Activated T-cell treated with anti-CD3 and anti-CD28 coated beads for 24 hours (primary cell): ENCODE results near the gene ERICH6B.

Experiments
- DNase-seq: peaks from one replicate; pipeline ENCODE4 v3.0.0-alpha.2; 2020; ENCODE audit warnings: low read depth

ERICH6B gene

DNA sequence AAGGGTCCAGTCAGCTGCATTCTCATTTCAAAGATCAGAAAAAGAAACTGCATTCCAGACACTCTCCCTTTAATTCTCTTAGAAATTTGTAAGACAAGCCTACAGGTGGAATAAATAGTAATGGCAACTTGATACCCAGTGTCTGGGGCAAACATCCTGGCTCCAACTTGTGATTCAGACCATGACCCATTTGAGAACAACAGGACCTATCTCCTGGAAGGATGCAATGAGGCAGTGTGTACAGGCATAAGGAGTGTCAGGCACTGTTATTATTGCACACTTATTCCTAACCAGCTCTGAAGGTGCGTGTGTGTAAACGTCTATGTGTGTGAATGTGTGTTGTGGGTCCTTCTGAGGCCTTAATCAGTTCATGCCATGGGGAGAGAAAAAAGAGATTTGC lies 13.9 kb downstream of the ERICH6B start:
- DNase-seq, result no peak

- no peak for DNase-seq
Measured at GRCh38 chr13:45598597-45598996, 16.9 kb downstream of the ERICH6B start.

DNA sequence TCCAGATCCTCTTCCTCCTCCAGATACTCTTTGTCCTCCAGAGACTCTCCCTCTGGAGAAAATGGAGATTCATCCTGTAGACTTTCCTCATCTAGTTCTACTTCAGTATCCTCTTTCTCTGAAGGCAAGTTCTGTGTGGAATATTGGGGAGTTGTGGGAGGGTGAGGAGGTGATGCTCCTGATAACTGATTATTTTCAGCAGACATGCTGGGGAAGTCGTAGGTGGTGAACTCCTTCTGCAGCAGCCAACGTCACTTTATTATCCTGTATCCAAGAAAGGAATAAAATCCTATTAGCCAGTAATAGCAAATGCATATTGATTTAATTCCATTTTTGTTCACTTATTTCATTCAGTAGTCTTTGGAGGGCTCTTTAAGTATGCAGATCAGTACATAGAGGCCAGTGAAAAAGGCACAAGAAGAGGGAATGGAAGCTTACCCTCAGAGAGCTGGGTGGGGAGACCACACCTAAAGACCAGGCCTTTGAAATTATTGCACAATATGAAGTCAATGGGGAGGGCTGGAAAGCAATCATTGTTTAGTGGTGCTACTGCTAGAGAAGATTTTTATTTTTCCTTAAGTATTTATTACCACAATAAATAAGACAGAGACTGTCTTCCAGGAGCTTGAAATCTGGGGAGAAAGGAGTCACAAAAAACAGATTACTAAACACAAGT lies 18.6 kb downstream of the ERICH6B start:
- DNase-seq, result no peak

GRCh38 chr13:45595965-45596364 lies 19.6 kb downstream of the ERICH6B start:
- DNase-seq, result no peak

GRCh38 chr13:45594764-45595163 lies 20.8 kb downstream of the ERICH6B start:
- DNase-seq, result no peak

DNA sequence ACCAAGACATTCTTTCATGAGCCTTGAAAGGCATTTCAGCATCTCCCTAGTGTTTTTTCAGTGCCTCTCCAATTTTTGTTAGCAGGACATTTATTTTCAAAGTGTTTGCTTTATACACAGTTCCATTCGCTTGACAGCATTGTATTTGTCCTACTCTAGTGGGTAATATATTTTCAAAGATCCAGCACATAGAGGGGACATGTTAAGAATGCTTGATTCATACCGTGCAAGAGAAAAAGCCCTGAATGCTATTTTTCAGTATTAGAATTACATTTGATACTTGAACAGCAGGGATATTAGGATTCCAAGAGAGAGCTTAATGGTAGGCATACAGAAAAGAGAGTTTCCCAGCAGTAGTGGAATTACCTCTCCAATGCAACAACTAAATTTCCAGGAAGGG lies 21.3 kb downstream of the ERICH6B start:
- DNase-seq, result no peak

DNA sequence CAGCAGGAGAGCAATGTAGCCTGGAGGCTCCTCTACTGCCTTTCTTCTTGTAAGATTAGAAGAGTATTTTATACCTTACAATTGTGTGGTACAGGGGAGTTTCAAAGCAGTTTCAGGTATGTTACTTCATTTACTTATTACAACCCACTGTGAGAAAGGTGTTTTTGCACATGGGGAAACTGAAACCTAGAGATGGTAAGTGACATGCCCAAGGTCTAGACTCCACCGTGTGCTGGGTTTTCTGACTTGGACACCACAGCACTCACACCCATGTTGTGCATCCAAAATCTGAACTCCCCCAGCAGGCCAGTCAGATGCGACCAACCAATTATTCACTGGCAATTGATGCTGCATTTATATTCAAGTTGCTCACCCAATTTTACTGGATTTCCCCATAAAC lies 22.8 kb downstream of the ERICH6B start:
- DNase-seq, result no peak

GRCh38 chr13:45590066-45590465 lies 25.5 kb downstream of the ERICH6B start:
- no peak for DNase-seq

- DNase-seq, result no peak
Measured at GRCh38 chr13:45587897-45588296, 27.6 kb downstream of the ERICH6B start.

- DNase-seq, result no peak
Measured at GRCh38 chr13:45584816-45585215, 30.7 kb downstream of the ERICH6B start.

DNA sequence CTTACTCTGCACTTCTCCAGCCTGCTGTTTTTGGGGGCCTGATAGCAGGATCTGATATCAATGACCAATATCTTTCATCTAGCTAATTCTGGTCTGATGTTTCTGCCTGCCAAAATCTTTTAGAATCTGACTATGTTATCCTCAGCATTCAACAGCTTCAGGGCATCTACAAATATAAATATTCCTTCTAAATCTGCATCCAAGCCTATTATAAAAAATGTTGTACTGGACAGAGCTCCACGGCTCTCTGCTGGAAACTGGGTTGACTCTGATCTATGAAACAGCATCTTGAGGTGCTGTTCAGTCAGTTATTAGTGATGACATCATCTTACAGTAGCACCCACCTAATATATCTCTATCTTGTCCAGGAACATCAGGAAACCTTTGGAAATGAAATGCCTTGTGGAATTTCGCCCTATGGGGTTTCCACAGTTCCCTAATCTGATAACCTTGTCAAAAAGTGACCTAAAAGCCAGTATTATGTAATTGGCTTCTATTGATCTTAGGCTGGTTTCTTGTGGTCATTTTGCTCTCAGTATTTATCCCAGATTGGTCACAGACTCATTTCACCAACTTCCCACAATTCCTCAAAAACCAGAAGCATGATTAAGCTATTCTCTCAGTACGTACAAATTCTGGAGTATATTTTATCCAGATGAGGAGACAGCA lies 33.0 kb downstream of the ERICH6B start:
- DNase-seq, result no peak

DNA sequence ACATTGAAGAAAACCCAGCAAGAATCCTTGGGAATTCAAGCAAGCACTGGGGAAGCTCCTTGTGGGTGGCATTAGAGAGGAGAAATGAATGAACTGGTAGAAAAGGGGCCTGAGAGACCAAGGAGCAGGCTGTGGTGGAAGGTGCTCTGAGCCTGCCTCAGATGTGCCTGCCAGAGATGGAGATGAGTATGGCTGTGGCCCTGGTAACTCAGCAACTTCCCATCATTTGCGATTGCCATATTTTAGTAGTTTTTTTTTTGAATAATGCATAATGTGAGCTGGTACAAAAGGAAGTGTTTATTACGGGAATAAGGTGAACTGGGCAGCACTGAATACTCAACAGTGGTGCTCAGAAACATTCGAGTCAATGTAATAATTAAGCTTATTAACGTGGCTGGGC lies 39.1 kb downstream of the ERICH6B start:
- no peak for DNase-seq

- DNase-seq, result no peak
Measured at GRCh38 chr13:45575830-45576180, 39.7 kb downstream of the ERICH6B start.

DNA sequence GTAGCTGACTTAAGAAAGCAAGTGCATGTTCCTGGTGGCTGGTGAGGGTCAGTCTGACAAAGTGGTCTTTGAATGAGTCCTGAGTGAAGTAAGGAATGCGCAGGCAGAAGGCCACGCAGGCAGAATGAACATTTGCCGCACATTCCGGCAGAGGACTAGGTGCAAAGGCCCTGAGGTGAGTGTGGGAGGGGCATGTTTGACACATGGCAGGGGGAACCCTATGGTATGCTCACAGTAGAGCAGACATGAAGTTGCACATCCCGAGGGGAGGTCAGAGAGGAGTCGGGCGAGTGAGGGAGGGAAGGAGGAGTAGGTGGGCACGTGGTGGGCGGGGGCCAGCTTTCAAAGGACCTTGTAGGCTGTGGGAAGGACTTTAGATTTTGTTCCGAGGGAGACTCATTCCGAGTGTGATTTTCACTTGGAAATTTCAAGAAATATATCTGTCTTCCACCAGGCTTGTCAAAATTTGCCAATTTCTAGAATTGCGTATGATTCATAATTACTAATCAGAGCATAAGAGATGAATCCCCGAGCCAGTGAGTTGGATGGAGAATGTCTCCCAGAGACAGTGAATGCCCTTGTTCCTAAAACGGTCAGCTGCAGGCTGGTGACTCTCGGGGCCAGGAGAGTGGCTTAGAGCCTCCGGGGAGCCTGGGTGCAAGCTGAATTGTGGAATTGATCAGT lies 40.3 kb downstream of the ERICH6B start:
- DNase-seq, result no peak

GRCh38 chr13:45565331-45565730 lies 50.2 kb downstream of the ERICH6B start:
- no peak for DNase-seq

DNA sequence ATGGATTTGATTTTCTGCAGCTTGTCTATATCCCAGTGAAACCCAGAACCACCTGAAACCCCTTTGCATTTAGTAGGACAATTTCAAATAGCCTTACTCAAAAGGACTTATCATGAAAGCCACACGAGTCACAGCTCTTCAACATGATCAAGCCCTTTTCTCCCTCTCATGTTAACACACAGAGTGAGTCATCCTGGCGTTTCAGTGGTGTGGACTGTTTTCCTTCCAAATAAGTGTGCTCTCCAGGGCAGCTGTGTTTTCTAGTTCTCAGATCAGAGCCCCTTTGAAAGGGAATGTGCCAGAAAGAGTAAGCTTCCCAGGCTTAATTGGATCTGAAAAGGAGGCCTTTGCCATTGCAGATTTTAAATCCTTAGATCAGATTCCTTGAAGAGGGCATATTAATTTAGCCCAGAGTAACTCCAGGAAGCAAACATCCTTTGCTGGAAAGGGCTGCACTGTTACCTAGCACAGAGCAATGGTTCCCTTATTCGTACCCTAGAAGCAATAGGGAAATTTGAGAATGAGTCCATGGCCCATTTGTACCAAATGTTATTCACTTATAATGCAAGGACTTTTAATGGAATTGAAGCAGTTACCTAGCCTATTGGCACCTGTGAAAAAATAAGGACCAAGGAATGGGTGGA lies 51.3 kb downstream of the ERICH6B start:
- DNase-seq, result no peak

DNA sequence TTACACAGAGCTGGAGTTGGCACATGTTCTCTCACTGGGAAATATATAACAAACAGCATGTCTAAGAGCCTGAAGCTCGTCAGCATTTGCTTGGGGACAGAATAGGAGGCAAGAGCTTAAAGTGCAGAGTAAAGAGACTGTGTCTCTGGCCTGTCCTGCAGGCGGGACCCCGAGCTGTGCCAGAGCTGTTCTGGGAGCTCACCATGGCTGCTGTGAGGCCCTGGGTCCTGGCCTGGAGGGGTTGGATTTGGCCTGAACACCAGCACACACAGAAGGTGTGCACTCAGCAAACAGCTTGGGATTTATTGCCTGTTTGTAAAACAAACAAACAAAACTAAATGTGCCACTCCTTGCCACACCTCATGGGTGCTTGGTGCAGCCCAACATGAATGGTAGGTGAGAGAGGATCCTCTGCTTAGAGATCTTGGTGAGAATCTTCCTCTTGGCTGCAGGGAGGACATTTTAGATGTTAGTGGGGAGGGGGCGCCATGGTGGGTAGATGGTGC lies 60.9 kb downstream of the ERICH6B start:
- DNase-seq, result no peak

GRCh38 chr13:45548281-45548680 lies 67.3 kb downstream of the ERICH6B start:
- no peak for DNase-seq

DNA sequence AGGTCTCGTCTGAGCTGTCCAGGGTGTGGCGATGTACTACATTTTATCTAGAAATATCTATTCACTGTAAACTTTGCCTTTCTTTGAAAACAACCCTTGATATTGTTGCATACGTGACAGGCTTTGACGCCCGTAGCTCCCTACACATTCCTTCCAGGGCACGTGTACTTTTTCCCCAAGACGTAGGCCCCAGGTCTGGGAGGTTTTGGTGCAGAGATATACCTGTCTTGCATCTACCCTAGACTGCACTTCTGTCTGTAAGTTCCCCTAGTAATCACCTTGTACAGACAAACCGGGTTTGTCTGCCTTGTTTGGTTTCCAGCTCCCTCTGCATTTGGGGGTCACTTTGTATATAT lies 69.2 kb downstream of the ERICH6B start:
- no peak for DNase-seq

- DNase-seq, result no peak
Measured at GRCh38 chr13:45545686-45546409, 69.7 kb downstream of the ERICH6B start.

DNA sequence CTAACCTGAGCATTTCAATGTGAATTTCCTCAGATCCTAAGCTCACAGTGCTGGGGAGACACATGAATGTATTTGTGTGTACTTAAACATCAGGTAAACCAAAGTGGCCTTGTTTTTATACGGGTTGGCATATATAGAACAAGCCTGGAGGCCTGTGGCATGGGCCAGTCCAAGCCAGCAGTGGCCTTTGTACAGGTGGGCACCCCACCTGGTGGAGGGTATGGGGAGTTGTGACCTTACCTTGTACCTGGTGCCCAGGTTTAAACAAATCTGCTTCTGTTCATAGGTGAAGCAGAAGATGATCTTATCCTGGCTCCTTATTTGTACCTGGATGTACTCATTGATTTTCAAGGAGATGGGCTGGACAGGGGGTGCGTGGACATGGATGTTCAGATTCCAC lies 71.0 kb downstream of the ERICH6B start:
- no peak for DNase-seq

DNA sequence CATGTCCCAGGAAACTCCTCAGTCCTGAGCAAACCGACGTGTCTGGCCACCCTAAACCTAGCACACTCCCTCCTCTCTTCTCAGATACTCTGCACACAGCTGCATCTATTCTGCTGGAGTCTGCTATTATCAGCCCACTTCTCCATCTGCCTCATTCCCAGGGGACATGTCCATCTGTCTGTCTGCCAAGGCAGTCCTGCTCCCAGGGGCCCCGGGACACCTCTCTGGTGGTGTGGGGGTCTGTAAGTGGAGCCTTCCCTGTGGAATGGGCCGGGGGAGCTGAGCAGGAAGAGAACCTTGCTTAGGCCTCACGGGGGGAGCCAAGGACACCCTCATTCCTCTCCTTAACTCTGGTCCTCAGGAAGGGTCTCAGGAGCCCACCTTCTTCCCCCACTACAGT lies 72.7 kb downstream of the ERICH6B start:
- DNase-seq, result no peak
